ENCODE measurements around the gene WLS.
A peak's percentile ranks its signal among the peaks of the same experiment; 100 is the strongest.
"Not testable (repeated sequence)": the region's sequence is repeated elsewhere in the genome, so short reads cannot be mapped to it uniquely, and the experiment has no call there.

WLS gene

GRCh38 chr1:68232289-68233148, at the start of gene WLS:
WLS (minus strand) TSS chr1:68232523; CDS start chr1:68232299, 224 bp downstream.
- no peak within 1 kb of the TSS for H3K27ac Mint-ChIP-seq

GRCh38 chr1:68280286-68280685, 48.0 kb upstream of the WLS start:
- Mint-ChIP-seq H3K27ac (no peak overlapping the region), H3K27me3 (no peaks in the 10 kb centered on the region), H3K9me3 (ENCODE audit: low read depth) (no peaks in the 10 kb centered on the region), H3K36me3 (no peaks in the 10 kb centered on the region), H3K4me3 (no peak overlapping the region), H3K4me1 (ENCODE audit: low read depth) (no peaks in the 10 kb centered on the region)

More at GRCh38 chr1:68232289-68233148, at the start of gene WLS:
- Mint-ChIP-seq H3K36me3 (no peaks in the 10 kb centered on the region), H3K4me3 (peak within 1 kb of the TSS; percentile 72), H3K9me3 (ENCODE audit: low read depth) (no peaks in the 10 kb centered on the region), H3K4me1 (ENCODE audit: low read depth) (peaks cover 16% of the 10 kb centered on the region), H3K27me3 (peaks cover 31% of the 10 kb centered on the region)

GRCh38 chr1:68279846-68280245, 47.5 kb upstream of the WLS start:
- Mint-ChIP-seq H3K27me3 (no peaks in the 10 kb centered on the region), H3K27ac (no peak overlapping the region), H3K4me1 (ENCODE audit: low read depth) (no peaks in the 10 kb centered on the region), H3K9me3 (ENCODE audit: low read depth) (no peaks in the 10 kb centered on the region), H3K36me3 (no peaks in the 10 kb centered on the region), H3K4me3 (no peak overlapping the region)

- no peaks in the 10 kb centered on the region for H3K9me3 Mint-ChIP-seq (ENCODE audit: low read depth)
- H3K27me3 Mint-ChIP-seq: no peaks in the 10 kb centered on the region
- H3K4me1 Mint-ChIP-seq (ENCODE audit: low read depth): no peaks in the 10 kb centered on the region
- H3K4me3 Mint-ChIP-seq: no peak overlapping the region
- H3K36me3 Mint-ChIP-seq: no peaks in the 10 kb centered on the region
- H3K27ac Mint-ChIP-seq: no peak overlapping the region
These were observed 45.9 kb upstream of the WLS start for GRCh38 chr1:68278221-68278620.

- Mint-ChIP-seq H3K27ac (no peak overlapping the region), H3K9me3 (ENCODE audit: low read depth) (no peaks in the 10 kb centered on the region), H3K36me3 (no peaks in the 10 kb centered on the region), H3K27me3 (no peaks in the 10 kb centered on the region), H3K4me3 (no peak overlapping the region), H3K4me1 (ENCODE audit: low read depth) (no peaks in the 10 kb centered on the region)
These were observed 44.1 kb upstream of the WLS start for GRCh38 chr1:68276448-68276847.

- no peak overlapping the region for H3K4me3 Mint-ChIP-seq
- H3K9me3 Mint-ChIP-seq (ENCODE audit: low read depth): no peaks in the 10 kb centered on the region
- no peaks in the 10 kb centered on the region for H3K4me1 Mint-ChIP-seq (ENCODE audit: low read depth)
- H3K36me3 Mint-ChIP-seq: no peaks in the 10 kb centered on the region
- no peak overlapping the region for H3K27ac Mint-ChIP-seq
- no peaks in the 10 kb centered on the region for H3K27me3 Mint-ChIP-seq
These were observed 41.2 kb upstream of the WLS start for GRCh38 chr1:68273530-68273929.

- Mint-ChIP-seq H3K4me1 (ENCODE audit: low read depth) (no peaks in the 10 kb centered on the region), H3K4me3 (no peak overlapping the region), H3K27ac (no peak overlapping the region), H3K27me3 (peaks cover 1% of the 10 kb centered on the region), H3K36me3 (no peaks in the 10 kb centered on the region), H3K9me3 (ENCODE audit: low read depth) (no peaks in the 10 kb centered on the region)
These were observed 39.3 kb upstream of the WLS start for GRCh38 chr1:68271596-68271995.

- H3K4me3 Mint-ChIP-seq: no peak overlapping the region
- H3K9me3 Mint-ChIP-seq (ENCODE audit: low read depth): no peaks in the 10 kb centered on the region
- H3K36me3 Mint-ChIP-seq: no peaks in the 10 kb centered on the region
These were observed 38.6 kb upstream of the WLS start for GRCh38 chr1:68270951-68271350.

GRCh38 chr1:68269637-68270430, 37.5 kb upstream of the WLS start:
- Mint-ChIP-seq H3K4me3 (no peak overlapping the region), H3K9me3 (ENCODE audit: low read depth) (no peaks in the 10 kb centered on the region), H3K36me3 (no peaks in the 10 kb centered on the region), H3K27ac (no peak overlapping the region), H3K27me3 (peaks cover 1% of the 10 kb centered on the region), H3K4me1 (ENCODE audit: low read depth) (no peaks in the 10 kb centered on the region)

More at GRCh38 chr1:68270951-68271350, 38.6 kb upstream of the WLS start:
- H3K4me1 Mint-ChIP-seq (ENCODE audit: low read depth): no peaks in the 10 kb centered on the region
- no peak overlapping the region for H3K27ac Mint-ChIP-seq
- H3K27me3 Mint-ChIP-seq: peaks cover 1% of the 10 kb centered on the region

- Mint-ChIP-seq H3K4me1 (ENCODE audit: low read depth) (no peaks in the 10 kb centered on the region), H3K9me3 (ENCODE audit: low read depth) (no peaks in the 10 kb centered on the region), H3K4me3 (no peak overlapping the region), H3K27ac (no peak overlapping the region), H3K27me3 (peaks cover 1% of the 10 kb centered on the region), H3K36me3 (no peaks in the 10 kb centered on the region)
These were observed 36.7 kb upstream of the WLS start for GRCh38 chr1:68268896-68269483.

GRCh38 chr1:68256824-68257223, 24.5 kb upstream of the WLS start:
- not testable (repeated sequence) for H3K4me1 Mint-ChIP-seq (ENCODE audit: low read depth); H3K4me3 Mint-ChIP-seq; H3K9me3 Mint-ChIP-seq (ENCODE audit: low read depth); H3K27me3 Mint-ChIP-seq; H3K27ac Mint-ChIP-seq; H3K36me3 Mint-ChIP-seq

- Mint-ChIP-seq H3K27ac (no peak overlapping the region), H3K4me3 (no peak overlapping the region), H3K27me3 (no peaks in the 10 kb centered on the region), H3K4me1 (ENCODE audit: low read depth) (no peaks in the 10 kb centered on the region), H3K36me3 (no peaks in the 10 kb centered on the region), H3K9me3 (ENCODE audit: low read depth) (no peaks in the 10 kb centered on the region)
These were observed 23.0 kb upstream of the WLS start for GRCh38 chr1:68255301-68255700.

- H3K27ac Mint-ChIP-seq: no peak overlapping the region
- H3K36me3 Mint-ChIP-seq: no peaks in the 10 kb centered on the region
- no peaks in the 10 kb centered on the region for H3K9me3 Mint-ChIP-seq (ENCODE audit: low read depth)
- no peaks in the 10 kb centered on the region for H3K4me1 Mint-ChIP-seq (ENCODE audit: low read depth)
- H3K4me3 Mint-ChIP-seq: no peak overlapping the region
- H3K27me3 Mint-ChIP-seq: no peaks in the 10 kb centered on the region
These were observed 22.4 kb upstream of the WLS start for GRCh38 chr1:68254667-68255226.

GRCh38 chr1:68237040-68237439, 4.7 kb upstream of the WLS start:
- no peaks in the 10 kb centered on the region for H3K36me3 Mint-ChIP-seq
- H3K9me3 Mint-ChIP-seq (ENCODE audit: low read depth): no peaks in the 10 kb centered on the region
- H3K4me3 Mint-ChIP-seq: no peak overlapping the region
- peaks cover 8% of the 10 kb centered on the region for H3K4me1 Mint-ChIP-seq (ENCODE audit: low read depth)
- H3K27me3 Mint-ChIP-seq: peaks cover 19% of the 10 kb centered on the region
- no peak overlapping the region for H3K27ac Mint-ChIP-seq

GRCh38 chr1:68234094-68234493, 1.8 kb upstream of the WLS start:
- Mint-ChIP-seq H3K27me3 (peaks cover 31% of the 10 kb centered on the region), H3K4me1 (ENCODE audit: low read depth) (peaks cover 16% of the 10 kb centered on the region), H3K9me3 (ENCODE audit: low read depth) (no peaks in the 10 kb centered on the region), H3K36me3 (no peaks in the 10 kb centered on the region), H3K27ac (no peak overlapping the region), H3K4me3 (no peak overlapping the region)

Measured in activated naive CD8-positive, alpha-beta T cell (primary cell).